HG03575 (cell line): ENCODE measurements around the gene MCCC2.

ENCODE experiments used
- ATAC-seq: cut with Tn5 transposase; IDR thresholded peaks from one replicate; pipeline ENCODE4 v1.9.1; 2021; ENCODE audit not compliant: unreplicated experiment, insufficient number of reproducible peaks, low FRiP score; ENCODE audit errors: extremely low read depth

Gene MCCC2

DNA sequence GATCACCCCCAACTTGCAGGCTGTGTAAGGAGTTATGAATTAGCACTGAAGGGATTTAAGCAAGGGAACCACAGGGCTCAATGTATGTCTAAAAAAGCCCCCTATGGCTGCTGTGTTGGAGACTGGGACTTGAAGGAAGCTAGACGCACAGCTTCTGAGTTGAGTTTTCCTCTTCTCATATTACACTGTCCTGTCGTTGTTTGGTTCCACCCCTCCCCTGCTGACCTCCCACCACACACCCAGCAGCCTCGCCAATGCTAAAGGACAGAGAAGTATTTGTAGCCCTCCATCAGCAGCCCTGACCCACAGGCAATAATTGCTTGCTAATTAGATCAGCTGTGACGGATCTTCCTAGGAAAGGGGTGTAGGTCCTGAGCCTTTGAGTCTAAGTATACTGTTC, 116.8 kb downstream of the MCCC2 start:
- no peak for ATAC-seq

DNA sequence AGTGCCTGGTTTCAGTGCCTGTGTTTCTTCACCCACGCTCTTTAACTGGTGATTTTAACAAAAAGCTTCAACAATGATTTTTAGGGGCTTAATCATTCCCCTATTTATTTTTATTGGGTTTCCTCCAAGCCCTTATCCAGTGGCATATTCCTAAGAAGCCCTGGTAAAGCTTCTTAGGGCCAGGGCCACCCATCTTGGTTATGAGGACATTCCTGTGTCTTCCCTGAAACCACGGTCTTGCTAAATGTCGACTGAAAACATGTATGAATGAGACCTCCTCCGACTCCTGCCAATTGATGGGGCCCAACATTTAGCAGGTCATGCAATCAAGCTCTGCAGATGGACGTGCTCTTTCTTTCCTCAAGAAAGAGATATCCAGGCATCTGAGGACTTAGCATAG, 118.3 kb downstream of the MCCC2 start:
- ATAC-seq: no peak

DNA sequence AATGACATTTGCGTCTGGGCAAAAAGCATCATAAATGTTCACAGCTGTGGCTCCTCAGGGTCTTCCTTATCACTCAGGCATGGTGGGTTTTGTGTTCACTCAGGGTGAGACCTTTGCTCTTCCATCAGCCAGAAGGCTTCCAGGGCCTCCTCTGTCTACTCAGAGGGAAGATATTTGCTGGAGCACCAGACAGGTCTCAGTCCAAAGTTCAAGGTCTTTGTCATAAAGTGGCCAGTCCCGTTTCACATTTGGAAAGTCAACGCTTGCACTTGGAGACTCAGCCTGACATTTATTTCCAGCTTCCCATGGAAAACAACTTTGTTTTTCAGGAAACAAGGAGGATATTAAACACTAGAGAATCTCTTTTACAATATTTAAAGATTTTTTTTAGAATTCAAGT, 119.8 kb downstream of the MCCC2 start:
- no peak for ATAC-seq
